T-helper 1 cell treated with Interleukin-12 subunit alpha and Interleukin-12 subunit beta and Interleukin-4 antibody, amounts not matched to agents 30 μg/mL and 1 μg/mL, for 36 hours (primary cell): Measurements from ENCODE around the gene RTP4.
"Not testable (repeated sequence)": the region's sequence is repeated elsewhere in the genome, so short reads cannot be mapped to it uniquely, and the experiment has no call there.

Experiments
- H3K27ac Mint-ChIP-seq: one replicate; pipeline ENCODE4 v1.8.0; 2021; ENCODE audit warnings: mild to moderate bottlenecking, mixed read lengths
- H3K27me3 Mint-ChIP-seq: one replicate; pipeline ENCODE4 v1.8.0; 2021; ENCODE audit warnings: low read depth, mixed read lengths
- H3K36me3 Mint-ChIP-seq: one replicate; pipeline ENCODE4 v1.8.0; 2021; ENCODE audit warnings: low read depth, mixed read lengths
- H3K4me1 Mint-ChIP-seq: one replicate; pipeline ENCODE4 v1.8.0; 2021; ENCODE audit warnings: low read depth, mixed read lengths
- H3K4me3 Mint-ChIP-seq: one replicate; pipeline ENCODE4 v1.8.0; 2021; ENCODE audit warnings: mild to moderate bottlenecking, moderate library complexity, mixed read lengths
- H3K9me3 Mint-ChIP-seq: one replicate; pipeline ENCODE4 v1.8.0; 2021; ENCODE audit warnings: mixed read lengths

The RTP4 gene

DNA sequence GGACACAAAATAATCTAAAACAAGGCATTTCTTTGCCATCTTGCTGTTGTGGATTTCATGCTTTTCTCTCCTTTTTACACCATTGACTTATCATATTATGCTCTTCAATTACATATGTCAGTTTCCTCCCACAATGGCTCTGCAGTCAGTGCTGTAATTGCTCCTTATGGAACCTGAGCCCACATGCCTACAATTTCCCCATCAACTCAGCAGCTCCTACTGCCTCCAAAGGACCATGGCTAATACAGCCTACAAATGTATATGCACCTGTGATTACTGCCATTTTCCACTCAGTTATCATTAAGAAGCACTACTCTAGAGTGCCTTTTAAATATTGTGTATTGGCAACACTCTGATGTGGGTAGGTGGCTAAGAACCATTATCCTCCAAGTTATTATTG is 30.8 kb downstream of the RTP4 start:
- H3K36me3 Mint-ChIP-seq = no peaks in the 10 kb centered on the region
- no peak overlapping the region for H3K4me3 Mint-ChIP-seq
- H3K27me3 Mint-ChIP-seq = peaks cover 25% of the 10 kb centered on the region
- no peaks in the 10 kb centered on the region for H3K9me3 Mint-ChIP-seq
- no peak overlapping the region for H3K27ac Mint-ChIP-seq
- no peaks in the 10 kb centered on the region for H3K4me1 Mint-ChIP-seq

DNA sequence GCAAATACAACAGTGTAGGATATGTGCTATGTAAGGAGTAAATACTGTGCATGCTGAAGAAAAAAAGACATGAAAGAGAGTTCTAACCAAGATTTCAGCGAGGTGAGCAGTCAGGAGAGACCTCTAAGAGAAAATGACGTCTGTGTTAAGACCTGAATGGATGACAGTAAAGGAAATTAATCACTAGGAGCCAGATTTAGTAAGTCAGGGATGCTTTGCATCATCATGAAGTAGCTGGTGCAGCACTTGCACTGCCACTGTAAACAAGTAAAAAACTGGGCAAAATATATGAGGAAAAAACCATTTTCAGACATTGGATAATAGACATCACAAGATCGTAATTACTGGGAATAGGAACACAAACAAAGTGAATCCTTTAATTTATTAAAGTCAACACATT is 32.6 kb downstream of the RTP4 start:
- H3K27ac Mint-ChIP-seq = no peak overlapping the region
- peaks cover 18% of the 10 kb centered on the region for H3K27me3 Mint-ChIP-seq
- no peak overlapping the region for H3K4me3 Mint-ChIP-seq
- H3K4me1 Mint-ChIP-seq = no peaks in the 10 kb centered on the region
- no peaks in the 10 kb centered on the region for H3K9me3 Mint-ChIP-seq
- no peaks in the 10 kb centered on the region for H3K36me3 Mint-ChIP-seq

DNA sequence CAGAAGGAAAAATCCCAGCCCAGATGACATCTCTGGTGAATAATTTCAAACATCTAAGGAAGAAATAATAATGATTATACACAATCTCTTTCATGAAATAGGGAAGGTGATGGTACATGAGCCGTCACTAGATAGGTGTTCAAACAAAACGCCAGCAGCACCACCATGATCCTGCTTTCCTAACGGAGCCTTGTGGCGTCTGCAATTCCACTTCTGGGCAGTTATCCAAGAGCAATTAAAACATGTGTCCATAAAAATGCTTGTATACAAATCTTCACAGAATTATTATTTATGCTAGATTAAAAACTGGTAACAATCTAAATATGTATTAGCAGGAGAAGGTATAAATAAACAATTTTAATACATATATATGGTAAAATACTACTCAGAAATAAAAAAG is 33.7 kb downstream of the RTP4 start:
- Mint-ChIP-seq H3K4me1 (no peaks in the 10 kb centered on the region), H3K27me3 (peaks cover 18% of the 10 kb centered on the region), H3K9me3 (no peaks in the 10 kb centered on the region), H3K36me3 (no peaks in the 10 kb centered on the region), H3K4me3 (no peak overlapping the region), H3K27ac (no peak overlapping the region)

DNA sequence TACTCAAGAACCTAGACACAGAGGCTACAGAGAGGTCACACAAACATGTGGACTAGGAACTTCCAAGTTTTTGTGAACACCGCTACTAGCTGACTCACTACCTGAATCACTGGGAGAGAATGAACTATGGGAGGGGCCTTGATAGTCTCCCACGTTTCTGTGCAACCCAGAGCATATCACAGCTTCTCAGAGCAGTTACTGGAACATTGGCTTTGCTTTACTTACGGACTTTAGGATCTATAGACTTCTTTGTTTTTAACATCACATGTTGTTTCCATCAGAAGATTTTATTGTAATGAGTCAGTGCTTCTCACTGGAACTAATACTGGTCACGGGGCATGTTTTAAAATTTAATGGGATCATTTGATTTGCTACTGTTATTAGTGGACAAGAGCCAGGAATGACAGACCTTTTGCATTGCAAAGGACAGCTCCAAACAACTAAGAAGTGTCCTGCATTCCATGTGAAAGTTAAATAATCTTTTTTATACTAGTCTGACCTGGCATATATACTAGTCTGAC is 35.6 kb downstream of the RTP4 start:
- H3K4me1 Mint-ChIP-seq = no peaks in the 10 kb centered on the region
- no peaks in the 10 kb centered on the region for H3K9me3 Mint-ChIP-seq
- H3K27me3 Mint-ChIP-seq = peaks cover 27% of the 10 kb centered on the region
- no peak overlapping the region for H3K27ac Mint-ChIP-seq
- H3K4me3 Mint-ChIP-seq = no peak overlapping the region
- H3K36me3 Mint-ChIP-seq = no peaks in the 10 kb centered on the region

DNA sequence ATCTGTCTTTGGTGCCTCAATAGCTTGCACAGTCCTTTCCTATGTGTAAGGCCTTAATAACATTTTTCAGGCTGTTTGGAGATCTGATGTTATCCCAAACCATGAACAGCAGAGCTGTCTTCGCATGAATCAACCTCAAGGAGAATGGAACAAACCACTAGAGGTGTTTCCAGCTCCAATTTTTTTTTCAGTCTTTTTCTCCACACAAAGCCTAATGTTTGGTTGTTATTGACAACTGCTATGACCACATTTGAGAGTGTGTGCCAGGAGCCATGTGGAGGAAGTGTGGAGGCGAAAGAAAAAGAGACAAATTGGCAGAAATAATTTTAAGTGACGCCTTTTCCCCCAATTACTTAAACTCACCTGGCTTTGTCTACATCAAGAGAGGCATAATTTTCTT is 38.7 kb downstream of the RTP4 start:
- no peaks in the 10 kb centered on the region for H3K4me1 Mint-ChIP-seq
- H3K4me3 Mint-ChIP-seq = no peak overlapping the region
- no peaks in the 10 kb centered on the region for H3K36me3 Mint-ChIP-seq
- H3K27me3 Mint-ChIP-seq = peaks cover 22% of the 10 kb centered on the region
- no peak overlapping the region for H3K27ac Mint-ChIP-seq
- H3K9me3 Mint-ChIP-seq = no peaks in the 10 kb centered on the region

DNA sequence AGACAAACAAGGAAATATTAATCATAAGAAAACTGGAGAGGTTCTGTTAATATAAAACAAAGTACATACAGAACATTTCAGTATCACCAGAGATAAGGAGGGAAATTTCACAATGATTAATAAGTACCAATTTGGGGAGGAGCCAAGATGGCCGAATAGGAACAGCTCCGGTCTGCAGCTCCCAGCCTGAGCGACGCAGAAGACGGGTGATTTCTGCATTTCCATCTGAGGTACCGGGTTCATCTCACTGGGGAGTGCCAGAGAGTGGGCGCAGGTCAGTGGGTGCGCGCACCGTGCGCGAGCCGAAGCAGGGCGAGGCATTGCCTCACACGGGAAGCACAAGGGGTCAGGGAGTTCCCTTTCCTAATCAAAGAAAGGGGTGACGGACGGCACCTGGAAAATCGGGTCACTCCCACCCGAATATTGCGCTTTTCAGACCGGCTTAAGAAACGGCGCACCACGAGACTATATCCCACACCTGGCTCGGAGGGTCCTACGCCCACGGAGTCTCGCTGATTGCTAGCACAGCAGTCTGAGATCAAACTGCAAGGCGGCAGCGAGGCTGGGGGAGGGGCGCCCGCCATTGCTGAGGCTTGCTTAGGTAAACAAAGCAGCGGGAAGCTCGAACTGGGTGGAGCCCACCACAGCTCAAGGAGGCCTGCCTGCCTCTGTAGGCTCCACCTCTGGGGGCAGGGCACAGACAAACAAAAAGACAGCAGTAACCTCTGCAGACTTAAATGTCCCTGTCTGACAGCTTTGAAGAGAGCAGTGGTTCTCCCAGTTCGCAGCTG is 44.0 kb downstream of the RTP4 start:
- H3K27ac Mint-ChIP-seq, H3K36me3 Mint-ChIP-seq, H3K4me3 Mint-ChIP-seq, H3K4me1 Mint-ChIP-seq, H3K9me3 Mint-ChIP-seq: not testable (repeated sequence)
- H3K27me3 Mint-ChIP-seq = peaks cover 22% of the 10 kb centered on the region
